GM13976 (cell line): Measurements from ENCODE around the gene OXGR1.

Source experiments
- DNase-seq: peaks from one replicate; pipeline ENCODE4 v3.0.0; 2012; ENCODE audit warnings: low spot score
- CTCF ChIP-seq: IDR thresholded peaks from 2 replicates; pipeline ENCODE4 v1.5.1; 2012; ENCODE audit warnings: borderline replicate concordance, mild to moderate bottlenecking; ENCODE audit not compliant: insufficient read depth; ENCODE audit errors: extremely low read depth, missing control alignments, control extremely low read depth
- in situ Hi-C: fragments of 300-500 bp; cut with MboI; formaldehyde crosslinking; loops from one replicate; pipeline ENCODE4 v1.12.0; 2022; ENCODE audit warnings: low sequenced_read_pairs, mixed read lengths, inconsistent platforms; ENCODE audit not compliant: unreplicated experiment

OXGR1 gene

DNA sequence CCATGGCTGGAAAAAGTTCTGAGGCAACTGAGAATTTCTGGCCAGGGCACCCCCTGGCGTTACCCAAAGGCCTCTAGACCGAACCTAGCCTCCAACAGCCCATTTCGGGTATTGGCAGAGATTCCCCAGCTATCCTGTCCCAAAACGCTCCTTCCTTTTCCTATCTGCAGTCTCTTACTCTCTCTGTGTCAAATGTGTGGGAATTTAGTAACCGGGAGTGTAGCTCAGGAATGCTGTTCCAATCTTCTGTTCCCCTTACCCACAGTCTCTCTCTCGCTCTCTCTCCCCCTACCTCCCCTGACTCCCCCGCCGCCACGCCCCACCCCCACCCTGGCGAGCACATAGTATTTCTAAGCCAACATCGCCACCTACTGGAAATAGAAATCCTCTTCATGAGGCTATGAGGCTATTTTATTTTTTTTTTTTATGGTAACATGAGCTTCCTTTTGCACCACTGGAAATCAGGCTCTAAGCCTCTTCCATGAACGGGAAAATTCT lies 27.0 kb downstream of the OXGR1 start:
- no peak for DNase-seq
- no peak for TF ChIP-seq CTCF
- in situ Hi-C loops, result no loop called here

- in situ Hi-C loops, result no loop called here
- TF ChIP-seq CTCF, result no peak
- no peak for DNase-seq
Measured at GRCh38 chr13:96966415-96967102, 27.7 kb downstream of the OXGR1 start.

GRCh38 chr13:96963786-96964475 lies 30.3 kb downstream of the OXGR1 start:
- TF ChIP-seq CTCF, result no peak
- DNase-seq, result no peak
- in situ Hi-C loops, result no loop called here

GRCh38 chr13:96960379-96960778 lies 33.9 kb downstream of the OXGR1 start:
- DNase-seq, result no peak
- no peak for TF ChIP-seq CTCF
- in situ Hi-C loops, result no loop called here

GRCh38 chr13:96958286-96958891 lies 35.9 kb downstream of the OXGR1 start:
- in situ Hi-C loops, result no loop called here
- DNase-seq, result peak; percentile 13
- TF ChIP-seq CTCF, result peak; percentile 55

GRCh38 chr13:96952595-96952994 lies 41.7 kb downstream of the OXGR1 start:
- DNase-seq, result no peak
- in situ Hi-C loops, result no loop called here
- no peak for TF ChIP-seq CTCF
